Liver (tissue), 9 donors: ENCODE measurements around the gene BRINP3. TPM values are rescaled to one million over a fixed set of nuclear protein-coding genes. Genes with fewer than 3 reads are reported as not detected.

Source experiments
- DNase-seq: peaks from one replicate; pipeline ENCODE4 v3.0.0-alpha.2; 2017; ENCODE audit warnings: low spot score
- H3K27ac ChIP-seq, 2 donors: one replicate each; pipeline ENCODE4 v1.7.0; 2013; ENCODE audit warnings: inconsistent platforms in 2 of 2, low read length in 2 of 2, control low read depth in 1 of 2, low read depth in 1 of 2, mild to moderate bottlenecking in 1 of 2
- H3K27me3 ChIP-seq, 4 donors: one replicate each; pipeline versions ENCODE4 v1.6.1 to v1.7.0; 2013; ENCODE audit warnings: low read length in 3 of 4, inconsistent platforms in 1 of 4, mild to moderate bottlenecking in 1 of 4, moderate library complexity in 1 of 4; ENCODE audit not compliant: control insufficient read depth in 4 of 4, insufficient read depth in 4 of 4
- H3K36me3 ChIP-seq, 4 donors: one replicate each; pipeline versions ENCODE4 v1.6.1 to v1.7.0; 2013; ENCODE audit warnings: low read length in 3 of 4, mild to moderate bottlenecking in 3 of 4, low read depth in 1 of 4, moderate library complexity in 1 of 4; ENCODE audit not compliant: control insufficient read depth in 4 of 4, insufficient read depth in 3 of 4
- H3K4me1 ChIP-seq, 4 donors: one replicate each; pipeline versions ENCODE4 v1.6.1 to v1.7.0; 2013; ENCODE audit warnings: low read length in 3 of 4, mild to moderate bottlenecking in 3 of 4, moderate library complexity in 1 of 4; ENCODE audit not compliant: control insufficient read depth in 4 of 4, insufficient read depth in 4 of 4
- H3K4me3 ChIP-seq, 3 donors: one replicate each; pipeline versions ENCODE4 v1.6.1 to v1.7.0; 2013; ENCODE audit warnings: low read length in 3 of 3, control low read depth in 1 of 3, low read depth in 1 of 3, mild to moderate bottlenecking in 1 of 3
- H3K9ac ChIP-seq, 2 donors: one replicate each; pipeline ENCODE4 v1.7.0; 2013; ENCODE audit warnings: low read length in 2 of 2, mild to moderate bottlenecking in 2 of 2, moderate library complexity in 2 of 2, control low read depth in 1 of 2, low read depth in 1 of 2
- H3K9me3 ChIP-seq, 4 donors: one replicate each; pipeline versions ENCODE4 v1.6.1 to v1.7.0; 2013; ENCODE audit warnings: low read length in 3 of 4; ENCODE audit not compliant: control insufficient read depth in 4 of 4
- ATF3 ChIP-seq: IDR thresholded peaks from 2 replicates; pipeline ENCODE4 v1.6.1; 2016; ENCODE audit warnings: antibody characterized with exemption
- CTCF ChIP-seq: fragments of 150-350 bp; IDR thresholded peaks from 2 replicates; pipeline ENCODE4 v1.5.1; 2017; ENCODE audit warnings: improper control_type of control experiment, low read depth, low read length; ENCODE audit not compliant: missing input control
- EGR1 ChIP-seq, 2 donors: IDR thresholded peaks; 2 replicates each; pipeline ENCODE4 v1.6.1; 2016 to 2018; ENCODE audit warnings: antibody characterized with exemption in 2 of 2, low read depth in 2 of 2
- FOXA1 ChIP-seq: IDR thresholded peaks from 2 replicates; pipeline ENCODE4 v1.6.1; 2016; ENCODE audit warnings: antibody characterized with exemption
- FOXA2 ChIP-seq: IDR thresholded peaks from 2 replicates; pipeline ENCODE4 v1.6.1; 2016; ENCODE audit warnings: antibody characterized with exemption
- GABPA ChIP-seq, 2 donors: IDR thresholded peaks in 1 of 2; conservative IDR thresholded peaks in 1 of 2; 2 replicates each; pipeline ENCODE4 v1.6.1; 2016; ENCODE audit warnings: antibody characterized with exemption in 2 of 2, mild to moderate bottlenecking in 1 of 2, moderate library complexity in 1 of 2
- HNF4A ChIP-seq, 2 donors: conservative IDR thresholded peaks; 2 replicates each; pipeline ENCODE4 v1.6.1; 2016; ENCODE audit warnings: antibody characterized with exemption in 2 of 2, mild to moderate bottlenecking in 2 of 2
- HNF4G ChIP-seq: IDR thresholded peaks from 2 replicates; pipeline ENCODE4 v1.6.1; 2016; ENCODE audit warnings: antibody characterized with exemption
- JUND ChIP-seq, 2 donors: IDR thresholded peaks; 2 replicates each; pipeline ENCODE4 v1.6.1; 2016; ENCODE audit warnings: antibody characterized with exemption in 2 of 2
- MAX ChIP-seq: IDR thresholded peaks from 2 replicates; pipeline ENCODE4 v1.6.1; 2016; ENCODE audit warnings: antibody characterized with exemption
- NR2F2 ChIP-seq: IDR thresholded peaks from 2 replicates; pipeline ENCODE4 v1.6.1; 2016; ENCODE audit warnings: antibody characterized with exemption
- RAD21 ChIP-seq, 2 donors: IDR thresholded peaks; 2 replicates each; pipeline ENCODE4 v1.6.1; 2016; ENCODE audit warnings: antibody characterized with exemption in 2 of 2, mild to moderate bottlenecking in 2 of 2
- REST ChIP-seq: IDR thresholded peaks from 2 replicates; pipeline ENCODE4 v1.6.1; 2016; ENCODE audit warnings: antibody characterized with exemption, mild to moderate bottlenecking
- RXRA ChIP-seq, 2 donors: IDR thresholded peaks; 2 replicates each; pipeline ENCODE4 v1.6.1; 2017 to 2018; ENCODE audit warnings: antibody characterized with exemption in 2 of 2, mild to moderate bottlenecking in 1 of 2
- SP1 ChIP-seq: IDR thresholded peaks from 2 replicates; pipeline ENCODE4 v1.6.1; 2018; ENCODE audit warnings: antibody characterized with exemption, mild to moderate bottlenecking
- TAF1 ChIP-seq: conservative IDR thresholded peaks from 2 replicates; pipeline ENCODE4 v1.6.1; 2016; ENCODE audit warnings: antibody characterized with exemption, mild to moderate bottlenecking
- YY1 ChIP-seq: IDR thresholded peaks from 2 replicates; pipeline ENCODE4 v1.6.1; 2016; ENCODE audit warnings: antibody characterized with exemption, mild to moderate bottlenecking
- ZBTB33 ChIP-seq: IDR thresholded peaks from 2 replicates; pipeline ENCODE4 v1.6.1; 2016; ENCODE audit warnings: antibody characterized with exemption
- WGBS: extraction: QIAGEN DNeasy Blood & Tissue Kit; methylation state at CpG from one replicate; pipeline ENCODE4 v1.1.7; 2013; 5-methylcytosine and 5-hydroxymethylcytosine counted together
- polyA plus RNA-seq, 2 donors: library from polyadenylated mRNA; stranded (reverse) in 1 of 2; unstranded in 1 of 2; fragments of 200-250 nt in 1 of 2; fragments of >200 nt in 1 of 2; fragmentation: Nextera tagmentation in 1 of 2; extraction: Ambion mirVana in 1 of 2; gene quantifications; one replicate each; pipeline versions ENCODE4 v1.2.1 to v1.2.3, GENCODE V29; 2013 to 2015
- total RNA-seq, 2 donors: library from RNA; depleted of rRNA; stranded (reverse); fragments of >200 nt; gene quantifications; one replicate each; pipeline ENCODE4 v1.2.3, GENCODE V29; 2014
- donor health status: healthy.
- donor health status: healthy.
- donor health status: healthy.
- donor health status: healthy.
- donor health status: healthy.

Gene BRINP3
- total and polyA plus RNA-seq, 4 donors: 0.02 TPM; not detected in 3

- TF ChIP-seq RXRA (IDR thresholded peaks at IDR 0.05) (no peak), GABPA (IDR thresholded peaks at IDR 0.05 in 1 of 2, conservative IDR thresholded peaks at IDR 0.05 in 1 of 2) (no peak), ZBTB33 (no peak), REST (no peak), YY1 (no peak), EGR1 (IDR thresholded peaks at IDR 0.05; ENCODE audit: low read depth in 2 of 2) (no peak), SP1 (no peak), FOXA1 (no peak), FOXA2 (no peak), NR2F2 (no peak), MAX (no peak), RAD21 (IDR thresholded peaks at IDR 0.05) (no peak)
- H3K36me3 ChIP-seq: no peaks in the 10 kb centered on the region
- H3K4me1 ChIP-seq: no peaks in the 10 kb centered on the region
- WGBS: 88% methylated on average over 1 of the region's 1 CpG
- no peak for DNase-seq
- H3K27me3 ChIP-seq: no peaks in the 10 kb centered on the region
- H3K27ac ChIP-seq: no peak overlapping the region
- H3K4me3 ChIP-seq: no peak overlapping the region
- no peak overlapping the region for H3K9ac ChIP-seq
- peaks cover 0 to 2% (median 0%) of the 10 kb centered on the region in 4 donors for H3K9me3 ChIP-seq
Measured at GRCh38 chr1:190365283-190365682, 112.4 kb downstream of the BRINP3 start.

GRCh38 chr1:190353538-190354101 lies 124.0 kb downstream of the BRINP3 start:
- H3K27me3 ChIP-seq: no peaks in the 10 kb centered on the region
- H3K4me1 ChIP-seq: no peaks in the 10 kb centered on the region
- H3K9ac ChIP-seq: no peak overlapping the region
- WGBS: 57% methylated on average over 3 of the region's 3 CpGs
- no peak overlapping the region for H3K4me3 ChIP-seq
- no peak for DNase-seq
- H3K9me3 ChIP-seq: no peaks in the 10 kb centered on the region
- H3K27ac ChIP-seq: no peak overlapping the region
- no peaks in the 10 kb centered on the region for H3K36me3 ChIP-seq
- TF ChIP-seq HNF4G (no peak), MAX (no peak), REST (no peak), TAF1 (no peak), RAD21 (IDR thresholded peaks at IDR 0.05) (no peak), JUND (IDR thresholded peaks at IDR 0.05) (no peak), EGR1 (IDR thresholded peaks at IDR 0.05; ENCODE audit: low read depth in 2 of 2) (no peak), FOXA2 (no peak), SP1 (no peak), CTCF (no peak), ATF3 (no peak), ZBTB33 (no peak), RXRA (IDR thresholded peaks at IDR 0.05) (no peak), YY1 (no peak), HNF4A (conservative IDR thresholded peaks at IDR 0.05) (no peak)
